ENCODE results near the gene SLC35G6. TPM values are rescaled to one million over a fixed set of nuclear protein-coding genes. Genes with fewer than 3 reads are reported as not detected.
"Not testable (repeated sequence)": the region's sequence is repeated elsewhere in the genome, so short reads cannot be mapped to it uniquely, and the experiment has no call there.

The SLC35G6 gene
- total RNA-seq, 3 donors from 2014 or later: not detected

DNA sequence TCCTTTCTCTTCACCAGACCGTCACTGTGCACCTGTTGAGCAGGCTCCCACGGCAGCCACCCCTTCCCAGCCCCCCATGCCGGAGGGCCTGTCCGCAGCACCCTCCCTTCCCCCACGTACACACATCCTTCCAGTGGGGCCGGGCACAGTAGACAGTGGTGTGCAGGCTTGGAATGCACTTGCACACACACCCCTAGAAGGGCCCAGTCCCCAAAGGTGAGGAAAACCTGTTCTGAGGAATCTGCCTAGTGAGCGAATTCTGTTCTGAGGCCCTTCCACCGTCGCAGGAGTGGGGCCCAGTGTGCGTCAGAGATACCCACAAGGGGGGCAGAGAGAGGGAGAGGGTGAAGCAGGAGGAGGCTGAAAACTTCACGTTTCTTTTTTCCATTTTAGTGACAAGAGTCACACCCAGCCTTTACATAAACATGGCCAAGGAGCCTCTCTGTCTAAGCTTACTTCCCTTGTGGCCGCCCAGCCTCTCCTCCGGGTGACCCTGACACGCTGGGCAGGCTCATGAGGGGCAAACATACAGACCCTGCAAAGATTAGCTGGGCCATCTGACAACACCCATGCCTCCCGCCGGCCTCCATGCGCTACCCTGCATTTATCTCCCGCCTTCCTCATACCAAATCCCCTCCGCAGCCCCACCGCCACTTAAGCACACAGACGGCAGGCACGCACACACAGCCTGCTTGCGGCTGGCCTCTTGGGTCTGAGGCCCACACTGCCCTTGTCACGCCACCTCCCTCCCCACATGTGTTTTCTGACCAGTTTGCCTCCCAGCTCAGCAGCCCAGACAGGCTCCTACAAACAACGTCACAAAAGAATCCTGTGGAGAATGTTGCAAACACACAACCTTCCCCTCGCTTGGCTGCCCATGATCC is 3.6 kb upstream of the SLC35G6 start:
- Histone ChIP-seq H3K4me3 (peak overlapping the region; percentile 93 to 100 (median 99)), H3K27me3 (no peaks in the 10 kb centered on the region), H3K36me3 (no peaks in the 10 kb centered on the region), H3K9me3 (no peaks in the 10 kb centered on the region), H3K4me1 (peaks cover 4 to 22% of the 10 kb centered on the region in 2 donors), H3K27ac (peak overlapping the region; percentile 100)
- DNase-seq (ENCODE audit: low spot score in 2 of 2): peak; percentile 56 to 73
- intact Hi-C loops (cut with DNase I; ENCODE audit: low total_unique reads): no loop called here
- TF ChIP-seq POLR2AphosphoS5 (IDR thresholded peaks at IDR 0.05): peak in 1 of 3 donors; percentile 11
- TF ChIP-seq, protein P1, sequence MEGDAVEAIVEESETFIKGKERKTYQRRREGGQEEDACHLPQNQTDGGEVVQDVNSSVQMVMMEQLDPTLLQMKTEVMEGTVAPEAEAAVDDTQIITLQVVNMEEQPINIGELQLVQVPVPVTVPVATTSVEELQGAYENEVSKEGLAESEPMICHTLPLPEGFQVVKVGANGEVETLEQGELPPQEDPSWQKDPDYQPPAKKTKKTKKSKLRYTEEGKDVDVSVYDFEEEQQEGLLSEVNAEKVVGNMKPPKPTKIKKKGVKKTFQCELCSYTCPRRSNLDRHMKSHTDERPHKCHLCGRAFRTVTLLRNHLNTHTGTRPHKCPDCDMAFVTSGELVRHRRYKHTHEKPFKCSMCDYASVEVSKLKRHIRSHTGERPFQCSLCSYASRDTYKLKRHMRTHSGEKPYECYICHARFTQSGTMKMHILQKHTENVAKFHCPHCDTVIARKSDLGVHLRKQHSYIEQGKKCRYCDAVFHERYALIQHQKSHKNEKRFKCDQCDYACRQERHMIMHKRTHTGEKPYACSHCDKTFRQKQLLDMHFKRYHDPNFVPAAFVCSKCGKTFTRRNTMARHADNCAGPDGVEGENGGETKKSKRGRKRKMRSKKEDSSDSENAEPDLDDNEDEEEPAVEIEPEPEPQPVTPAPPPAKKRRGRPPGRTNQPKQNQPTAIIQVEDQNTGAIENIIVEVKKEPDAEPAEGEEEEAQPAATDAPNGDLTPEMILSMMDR (IDR thresholded peaks at IDR 0.05): no peak

DNA sequence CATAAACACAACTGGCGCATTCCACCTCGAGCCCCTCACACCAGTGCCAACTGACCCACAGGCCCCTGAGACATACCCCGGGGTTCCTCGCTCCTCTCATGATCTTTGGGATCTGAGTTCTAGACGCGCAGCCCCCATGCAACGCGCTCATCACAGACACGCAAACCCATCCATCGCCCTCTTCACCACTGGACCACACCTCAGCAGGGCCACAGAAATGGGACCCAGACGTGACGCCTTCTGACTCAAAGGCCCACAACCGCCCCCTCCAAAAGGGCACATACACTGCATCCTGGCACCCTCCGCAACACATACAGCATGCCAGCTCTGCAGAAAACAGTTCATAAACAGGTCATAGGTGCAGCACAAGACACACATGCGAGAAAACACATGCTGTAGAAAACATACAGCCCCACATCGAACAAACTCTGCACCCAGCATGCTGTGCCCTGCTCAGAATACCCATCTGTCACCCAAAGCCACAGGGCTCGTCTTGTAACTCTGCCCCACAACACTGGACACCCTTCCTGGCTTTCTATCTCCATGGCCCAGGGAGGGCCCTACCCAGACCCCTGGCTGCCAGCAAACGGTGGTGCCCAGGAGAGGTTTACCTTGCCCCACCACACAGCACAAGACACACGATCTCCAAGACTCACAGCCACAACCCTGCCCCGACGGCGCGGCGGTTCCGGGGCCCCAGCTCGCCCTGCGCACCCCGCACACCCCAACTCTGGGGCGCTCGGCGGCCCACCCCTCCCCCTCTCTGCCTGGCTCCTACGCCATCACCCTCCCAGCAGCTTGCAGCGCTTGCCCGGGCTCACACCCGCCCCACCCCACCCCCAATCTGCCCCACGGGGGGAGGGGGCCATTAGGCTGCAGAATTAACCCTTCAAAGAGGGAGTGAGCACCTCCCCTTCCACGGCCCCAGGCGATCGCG is 2.7 kb upstream of the SLC35G6 start:
- Histone ChIP-seq H3K4me1 (peaks cover 9 to 22% of the 10 kb centered on the region in 2 donors), H3K36me3 (no peaks in the 10 kb centered on the region), H3K27me3 (no peaks in the 10 kb centered on the region), H3K9me3 (no peaks in the 10 kb centered on the region), H3K27ac (peak overlapping the region; percentile 100), H3K4me3 (peak overlapping the region; percentile 93 to 100 (median 99))
- no peak for DNase-seq (ENCODE audit: low spot score in 2 of 2)
- intact Hi-C loops (cut with DNase I; ENCODE audit: low total_unique reads): no loop called here
- TF ChIP-seq, protein P1 (IDR thresholded peaks at IDR 0.05): no peak
- TF ChIP-seq POLR2AphosphoS5 (IDR thresholded peaks at IDR 0.05): peak in 1 of 3 donors; percentile 16
- no peak for TF ChIP-seq POLR2A (IDR thresholded peaks at IDR 0.05)

DNA sequence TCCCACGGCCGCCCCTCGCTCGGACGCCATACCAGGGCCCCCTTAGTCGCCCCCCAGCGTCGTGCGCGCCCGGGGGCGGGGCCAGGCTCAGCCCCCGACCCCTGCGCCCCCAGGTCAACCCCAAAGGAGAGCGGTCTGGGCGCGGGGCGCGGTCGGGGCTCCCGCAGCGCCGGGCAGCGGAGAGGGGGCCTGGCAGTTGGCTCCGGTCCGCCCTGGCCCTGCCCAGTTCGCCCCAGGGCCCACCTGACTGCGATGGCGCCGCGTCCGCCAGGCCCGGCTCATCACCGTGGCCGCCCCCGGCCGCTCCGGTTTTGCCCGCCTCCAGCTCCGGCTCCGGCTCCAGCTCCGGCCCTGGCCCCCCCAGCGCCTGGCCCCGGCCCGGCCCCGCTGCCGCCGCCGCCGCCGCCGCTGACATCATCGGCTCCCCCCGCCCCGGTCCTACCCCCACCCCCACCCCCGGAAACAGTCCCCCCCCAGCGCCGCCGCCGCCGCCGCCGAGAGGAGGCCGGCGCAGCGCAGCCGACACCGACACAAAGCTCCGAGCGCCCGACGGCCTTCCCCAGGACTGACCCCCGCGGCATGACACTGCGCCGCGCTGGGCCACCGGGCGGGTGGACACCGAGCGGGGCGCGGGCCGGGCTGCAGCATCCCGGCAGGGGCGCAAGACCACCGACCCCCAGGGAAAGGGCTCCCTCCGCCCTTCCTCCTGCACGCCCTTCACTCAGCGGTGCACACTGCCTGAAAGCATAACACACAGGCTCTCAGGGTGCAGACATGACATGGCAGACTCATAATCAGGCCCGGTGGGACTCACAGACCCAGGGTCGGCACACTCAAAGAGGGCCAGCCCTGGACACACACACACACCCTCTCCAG is 1.8 kb upstream of the SLC35G6 start, which contains the start of gene ZBTB4:
Gene ZBTB4 (minus strand): TSS at position 419 of the 876 bp plus-strand sequence. CDS start 12,830 bp downstream, outside the sequence.
- DNase-seq (ENCODE audit: low spot score in 2 of 2): no peak

GRCh38 chr17:7480089-7480384 is 1.2 kb upstream of the SLC35G6 start:
- H3K27ac ChIP-seq: peak overlapping the region; percentile 100
- peak overlapping the region; percentile 93 to 100 (median 99) for H3K4me3 ChIP-seq
- TF ChIP-seq POLR2A (IDR thresholded peaks at IDR 0.05): no peak
- TF ChIP-seq POLR2AphosphoS5 (IDR thresholded peaks at IDR 0.05): peak in 1 of 3 donors; percentile 2
- no peaks in the 10 kb centered on the region for H3K27me3 ChIP-seq
- H3K36me3 ChIP-seq: no peaks in the 10 kb centered on the region
- H3K4me1 ChIP-seq: peaks cover 9 to 22% of the 10 kb centered on the region in 2 donors
- intact Hi-C loops (cut with DNase I; ENCODE audit: low total_unique reads): loop anchor here (10.0 kb wide), 1 partner anchor 45 kb away; the partner anchor contains the start of genes FGF11 and TMEM102
- DNase-seq (ENCODE audit: low spot score in 2 of 2): no peak
- no peaks in the 10 kb centered on the region for H3K9me3 ChIP-seq

More for the DNA sequence above, 1.8 kb upstream of the SLC35G6 start, which contains the start of gene ZBTB4:
- TF ChIP-seq, protein P1 (IDR thresholded peaks at IDR 0.05): no peak
- TF ChIP-seq POLR2A (IDR thresholded peaks at IDR 0.05) (peak; percentile 38), POLR2AphosphoS5 (IDR thresholded peaks at IDR 0.05) (peak; percentile 70 to 75 (median 71))
- Histone ChIP-seq H3K4me3 (peak within 1 kb of the TSS; percentile 93 to 100 (median 99)), H3K4me1 (peaks cover 9 to 22% of the 10 kb centered on the region in 2 donors), H3K27ac (peak within 1 kb of the TSS; percentile 100), H3K9me3 (no peaks in the 10 kb centered on the region), H3K36me3 (no peaks in the 10 kb centered on the region), H3K27me3 (no peaks in the 10 kb centered on the region)
- intact Hi-C loops (cut with DNase I; ENCODE audit: low total_unique reads): loop anchor here (10.0 kb wide), 1 partner anchor 45 kb away; the partner anchor contains the start of genes FGF11 and TMEM102

GRCh38 chr17:7481842-7482741 is 846 bp downstream of the SLC35G6 start:
- not testable (repeated sequence) for DNase-seq (ENCODE audit: low spot score in 2 of 2); H3K36me3 ChIP-seq; H3K4me3 ChIP-seq; H3K27me3 ChIP-seq; H3K9me3 ChIP-seq
- Histone ChIP-seq H3K27ac (peak overlapping the region; percentile 99), H3K4me1 (peaks cover 6 to 20% of the 10 kb centered on the region in 2 donors)
- intact Hi-C loops (cut with DNase I; ENCODE audit: low total_unique reads): loop anchor here (10.0 kb wide), 1 partner anchor 47 kb away; the partner anchor contains the start of genes FGF11 and TMEM102

GRCh38 chr17:7482742-7483088 is 1.5 kb downstream of the SLC35G6 start:
- H3K27me3 ChIP-seq; H3K9me3 ChIP-seq; H3K36me3 ChIP-seq; DNase-seq (ENCODE audit: low spot score in 2 of 2): not testable (repeated sequence)
- H3K27ac ChIP-seq: peak overlapping the region; percentile 99
- peaks cover 6 to 19% of the 10 kb centered on the region in 2 donors for H3K4me1 ChIP-seq
- H3K4me3 ChIP-seq: peak overlapping the region; percentile 46 to 76 (median 68)
- intact Hi-C loops (cut with DNase I; ENCODE audit: low total_unique reads): loop anchor here (10.0 kb wide), 1 partner anchor 48 kb away; the partner anchor contains the start of genes FGF11 and TMEM102

All from breast epithelium (tissue), 4 donors.